K562 (cell line): ENCODE results near the gene ZNF322. TPM values are rescaled to one million over a fixed set of nuclear protein-coding genes. Genes with fewer than 3 reads are reported as not detected.
"Not testable (repeated sequence)": the region's sequence is repeated elsewhere in the genome, so short reads cannot be mapped to it uniquely, and the experiment has no call there.

Source experiments
- ATAC-seq: fragments of 200-7000 bp; cut with Tn5 transposase; 3 replicates; pipeline ENCODE4 v1.9.1; 2020; ENCODE audit warnings: moderate library complexity
- BruUV-seq: library from RNA; stranded (reverse); fragments of 400-500 nt; replicated peaks from 2 replicates; lab custom pipeline; 2021; lab: Mats Ljungman, UMichigan
- CTCF ChIA-PET: fragments of 300-600 bp; formaldehyde crosslinking; extraction: SDS; loops from one replicate; lab custom pipeline; 2021; ENCODE audit warnings: low intra/inter-chr PET ratio; lab: Yijun Ruan, JAX
- POLR2A ChIA-PET: fragments of 300-600, 350-650 bp; sonication (Branson Sonifier 250); formaldehyde crosslinking; extraction: SDS; loops from one replicate; lab custom pipeline; 2021; ENCODE audit warnings: antibody characterized with exemption, inconsistent platforms; lab: Yijun Ruan, JAX
- DNase-seq, 4 experiments: peaks; one replicate each; pipeline versions ENCODE4 v3.0.0 to v3.0.0-alpha.2; 2011 to 2018; ENCODE audit warnings: low spot score in 3 of 4, mixed read lengths in 3 of 4; ENCODE audit errors: extremely low read depth in 1 of 4
- FAIRE-seq: peaks from 2 replicates; lab custom pipeline; 2011; peaks lifted over from hg19 to GRCh38; lab: Jason Lieb, UNC
- H2AFZ ChIP-seq: 2 replicates; pipeline ENCODE4 v1.6.0; 2011; ENCODE audit warnings: low read depth, low read length, control low read depth, inconsistent platforms
- H3K27ac ChIP-seq: fragments of 200-600 bp; 3 replicates; pipeline ENCODE4 v1.8.0; 2011; ENCODE audit warnings: low read depth, mild to moderate bottlenecking, control low read depth, inconsistent platforms, low read length, moderate library complexity, mixed read lengths; ENCODE audit errors: extremely low read depth
- H3K27me3 ChIP-seq, 2 experiments: fragments of 300-600 bp in 1 of 2; 2 replicates in 1 of 2; 3 replicates in 1 of 2; pipeline versions ENCODE4 v1.6.0 to v1.8.0; 2011; ENCODE audit warnings: inconsistent platforms in 2 of 2, low read length in 2 of 2, mild to moderate bottlenecking in 1 of 2, mixed read lengths in 1 of 2, moderate library complexity in 1 of 2; ENCODE audit not compliant: control insufficient read depth in 2 of 2, insufficient read depth in 2 of 2
- H3K36me3 ChIP-seq: fragments of 300-600 bp; 3 replicates; pipeline ENCODE4 v1.8.0; 2011; ENCODE audit warnings: mild to moderate bottlenecking, low read length, inconsistent platforms; ENCODE audit not compliant: control insufficient read depth, insufficient read depth
- H3K4me1 ChIP-seq, 2 experiments: fragments of 200-600 bp in 1 of 2; replicated peaks in 1 of 2; 2 replicates in 1 of 2; 3 replicates in 1 of 2; pipeline versions ENCODE4 v1.5.1 to v1.8.0; 2011; ENCODE audit warnings: inconsistent platforms in 2 of 2, low read length in 2 of 2, mild to moderate bottlenecking in 1 of 2, mixed read lengths in 1 of 2, moderate library complexity in 1 of 2; ENCODE audit not compliant: control insufficient read depth in 2 of 2, insufficient read depth in 2 of 2
- H3K4me2 ChIP-seq: 2 replicates; pipeline ENCODE4 v1.6.1; 2011; ENCODE audit warnings: low read length, control low read depth, inconsistent platforms, mixed read lengths; ENCODE audit not compliant: insufficient read depth
- H3K4me3 ChIP-seq: fragments of 200-600 bp; sonication (generic), shearing (Covaris generic); 2 replicates; pipeline ENCODE4 v1.5.1; 2016; ENCODE audit warnings: control low read depth, inconsistent platforms
- H3K79me2 ChIP-seq: fragments of 200-600 bp; 3 replicates; pipeline ENCODE4 v1.8.0; 2011; ENCODE audit warnings: low read length, inconsistent platforms; ENCODE audit not compliant: control insufficient read depth, insufficient read depth
- H3K9ac ChIP-seq, 2 experiments: 2 replicates each; pipeline versions ENCODE4 v1.6.0 to v1.6.1; 2011; ENCODE audit warnings: low read depth in 2 of 2, low read length in 2 of 2, control low read depth in 1 of 2, inconsistent platforms in 1 of 2, mild to moderate bottlenecking in 1 of 2, mixed read lengths in 1 of 2; ENCODE audit not compliant: insufficient read depth in 1 of 2
- H3K9me1 ChIP-seq: one replicate; pipeline ENCODE4 v1.6.0; 2011; ENCODE audit warnings: inconsistent platforms, mild to moderate bottlenecking, low read length, moderate library complexity; ENCODE audit not compliant: control insufficient read depth, insufficient read depth
- H3K9me3 ChIP-seq: replicated peaks from 2 replicates; pipeline ENCODE4 v1.5.1; 2011; ENCODE audit warnings: low read depth, low read length, inconsistent platforms; ENCODE audit not compliant: control insufficient read depth, insufficient read depth
- H4K20me1 ChIP-seq: replicated peaks from 2 replicates; pipeline ENCODE4 v1.6.1; 2011; ENCODE audit warnings: low read length, inconsistent platforms, mixed read lengths; ENCODE audit not compliant: control insufficient read depth, insufficient read depth
- AFF1 ChIP-seq, 2 experiments: fragments of 450-650 bp; IDR thresholded peaks; 2 replicates each; pipeline ENCODE4 v1.6.1; 2018; ENCODE audit warnings: mild to moderate bottlenecking in 2 of 2, low read depth in 1 of 2; ENCODE audit not compliant: partially characterized antibody in 2 of 2
- ERF ChIP-seq: fragments of 450-650 bp; formaldehyde crosslinking; IDR thresholded peaks from 2 replicates; pipeline ENCODE4 v1.4.0; 2020; ENCODE audit warnings: mild to moderate bottlenecking, mixed read lengths
- KAT7 ChIP-seq: sonication (generic); formaldehyde crosslinking; IDR thresholded peaks from 2 replicates; pipeline ENCODE4 v1.8.0; 2022; ENCODE audit warnings: missing genetic modification reagents, mild to moderate bottlenecking, borderline replicate concordance
- PPARD ChIP-seq: fragments of 250-450 bp; sonication (Bioruptor Pico); IDR thresholded peaks from 2 replicates; pipeline ENCODE4 v1.8.0; 2022; ENCODE audit warnings: inconsistent platforms, mild to moderate bottlenecking, moderate library complexity
- VEZF1 ChIP-seq: fragments of 200-800 bp; sonication (Bioruptor generic); IDR thresholded peaks from 2 replicates; pipeline ENCODE4 v1.6.1; 2017; ENCODE audit warnings: missing genetic modification characterization, missing compliant biosample characterization
- WGBS: fragments of 100-300 bp; shearing (Covaris generic); methylation state at CpG from one replicate; pipeline ENCODE4 v1.1.6; 2016; ENCODE audit warnings: low coverage, mixed read lengths; ENCODE audit not compliant: insufficient coverage; ENCODE audit errors: missing lambda C conversion rate; 5-methylcytosine and 5-hydroxymethylcytosine counted together
- in situ Hi-C: fragments of 300-500 bp; cut with MboI; formaldehyde crosslinking; loops from 4 replicates; pipeline ENCODE4 v1.15.0; 2018; ENCODE audit warnings: inconsistent platforms, mixed read lengths
- intact Hi-C: fragments of 100-400 bp; cut with micrococcal nuclease; formaldehyde crosslinking; loops from 2 replicates; pipeline ENCODE4 v1.14.2; 2022
- polyA plus RNA-seq, 8 experiments: library from polyadenylated mRNA; depleted of rRNA in 4 of 8; stranded (reverse) in 5 of 8; unstranded in 3 of 8; fragments of >200 nt; fragmentation: Nextera tagmentation in 2 of 8; fragmentation: Illumina TruSeq in 1 of 8; extraction: Ambion mirVana in 2 of 8; extraction: Trizol in 1 of 8; gene quantifications; 2 replicates each; pipeline versions ENCODE4 v1.2.1 to v1.2.3, GENCODE V29; 2011 to 2014; ENCODE audit warnings: inconsistent platforms in 1 of 8, missing spikeins in 1 of 8
- total RNA-seq, 7 experiments: library from RNA; depleted of rRNA in 6 of 7; stranded (reverse); fragments of >200 nt in 6 of 7; fragmentation: Illumina TruSeq in 2 of 7; extraction: Trizol in 2 of 7; gene quantifications; 2 replicates each; pipeline versions ENCODE4 v1.2.1 to v1.2.3, GENCODE V29; 2011 to 2021; ENCODE audit warnings: low replicate concordance in 1 of 7

The ZNF322 gene
- total and polyA plus RNA-seq, 9 of the 15 experiments (the other 6 are each of a cell fraction or from before 2014, with no cell fraction given), result 4.7 to 31.2 (median 18.7) TPM

GRCh38 chr6:26659042-26659999 is at the start of gene ZNF322 (continued):
- TF ChIP-seq AFF1 (IDR thresholded peaks at IDR 0.05; ENCODE audit: low read depth in 1 of 2, partially characterized antibody in 2 of 2) (peak in 1 of 2 experiments; percentile 43), PPARD (CRISPR knock-in tag) (no peak), VEZF1 (CRISPR knock-in tag) (peak; percentile 82), ERF (CRISPR knock-in tag) (0 out of 2 replicates have a peak, but pooled peaks have one; percentile 15), KAT7 (CRISPR knock-in tag) (0 out of 2 replicates have a peak, but pooled peaks have one; percentile 57)

- H2AFZ ChIP-seq, H3K27ac ChIP-seq, H3K9ac ChIP-seq, H3K4me2 ChIP-seq, H4K20me1 ChIP-seq, H3K27me3 ChIP-seq, H3K36me3 ChIP-seq, POLR2A ChIA-PET, H3K9me1 ChIP-seq, H3K79me2 ChIP-seq, BruUV-seq, CTCF ChIA-PET, H3K4me1 ChIP-seq, intact Hi-C loops, H3K9me3 ChIP-seq, FAIRE-seq, H3K4me3 ChIP-seq, ATAC-seq, DNase-seq, in situ Hi-C loops: not testable (repeated sequence)
- no CpG with 5 or more reads among the region's 4 CpGs for WGBS
These were observed 46.2 kb upstream of the ZNF322 start for GRCh38 chr6:26705780-26706179.

- H3K4me2 ChIP-seq, H3K36me3 ChIP-seq, ATAC-seq, CTCF ChIA-PET, H3K79me2 ChIP-seq, POLR2A ChIA-PET, intact Hi-C loops, FAIRE-seq, H3K27me3 ChIP-seq, H4K20me1 ChIP-seq, H3K9me3 ChIP-seq, BruUV-seq, DNase-seq, H3K9me1 ChIP-seq, H2AFZ ChIP-seq, H3K4me1 ChIP-seq, in situ Hi-C loops, H3K27ac ChIP-seq, H3K4me3 ChIP-seq, H3K9ac ChIP-seq: not testable (repeated sequence)
- no CpG with 5 or more reads among the region's 5 CpGs for WGBS
These were observed 45.8 kb upstream of the ZNF322 start for GRCh38 chr6:26705352-26705751.
